Jurkat, Clone E6-1 (cell line): ENCODE measurements around the gene PTEN. TPM values are rescaled to one million over a fixed set of nuclear protein-coding genes. Genes with fewer than 3 reads are reported as not detected.
"Not testable (repeated sequence)": the region's sequence is repeated elsewhere in the genome, so short reads cannot be mapped to it uniquely, and the experiment has no call there.

Experiments
- DNase-seq: peaks from one replicate; pipeline ENCODE4 v3.0.0-alpha.2; 2011; ENCODE audit warnings: low read depth, low spot score
- H3K4me3 ChIP-seq: 2 replicates; pipeline ENCODE4 v1.5.1; 2011; ENCODE audit warnings: mild to moderate bottlenecking, low read length, control low read depth, moderate library complexity
- polyA plus RNA-seq: library from polyadenylated mRNA; unstranded; fragments of >200 nt; gene quantifications from one replicate; pipeline ENCODE4 v1.2.1, GENCODE V29; 2012; ENCODE audit warnings: missing spikeins; ENCODE audit not compliant: insufficient read length, insufficient read depth

The PTEN gene
- polyA plus RNA-seq: 48.2 TPM

DNA sequence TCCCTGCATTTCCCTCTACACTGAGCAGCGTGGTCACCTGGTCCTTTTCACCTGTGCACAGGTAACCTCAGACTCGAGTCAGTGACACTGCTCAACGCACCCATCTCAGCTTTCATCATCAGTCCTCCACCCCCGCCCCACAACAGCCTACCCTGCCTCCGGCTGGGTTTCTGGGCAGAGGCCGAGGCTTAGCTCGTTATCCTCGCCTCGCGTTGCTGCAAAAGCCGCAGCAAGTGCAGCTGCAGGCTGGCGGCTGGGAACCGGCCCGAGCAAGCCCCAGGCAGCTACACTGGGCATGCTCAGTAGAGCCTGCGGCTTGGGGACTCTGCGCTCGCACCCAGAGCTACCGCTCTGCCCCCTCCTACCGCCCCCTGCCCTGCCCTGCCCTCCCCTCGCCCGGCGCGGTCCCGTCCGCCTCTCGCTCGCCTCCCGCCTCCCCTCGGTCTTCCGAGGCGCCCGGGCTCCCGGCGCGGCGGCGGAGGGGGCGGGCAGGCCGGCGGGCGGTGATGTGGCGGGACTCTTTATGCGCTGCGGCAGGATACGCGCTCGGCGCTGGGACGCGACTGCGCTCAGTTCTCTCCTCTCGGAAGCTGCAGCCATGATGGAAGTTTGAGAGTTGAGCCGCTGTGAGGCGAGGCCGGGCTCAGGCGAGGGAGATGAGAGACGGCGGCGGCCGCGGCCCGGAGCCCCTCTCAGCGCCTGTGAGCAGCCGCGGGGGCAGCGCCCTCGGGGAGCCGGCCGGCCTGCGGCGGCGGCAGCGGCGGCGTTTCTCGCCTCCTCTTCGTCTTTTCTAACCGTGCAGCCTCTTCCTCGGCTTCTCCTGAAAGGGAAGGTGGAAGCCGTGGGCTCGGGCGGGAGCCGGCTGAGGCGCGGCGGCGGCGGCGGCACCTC lies at the start of gene PTEN, which contains the start of gene KLLN:
Gene PTEN (plus strand): TSS at position 573 of the 891 bp plus-strand sequence. CDS start 845 bp downstream, outside the sequence.
Gene KLLN (minus strand): TSS at position 481 of the 891 bp plus-strand sequence. CDS start 1,046 bp downstream, outside the sequence.
- DNase-seq: peak; percentile 94

DNA sequence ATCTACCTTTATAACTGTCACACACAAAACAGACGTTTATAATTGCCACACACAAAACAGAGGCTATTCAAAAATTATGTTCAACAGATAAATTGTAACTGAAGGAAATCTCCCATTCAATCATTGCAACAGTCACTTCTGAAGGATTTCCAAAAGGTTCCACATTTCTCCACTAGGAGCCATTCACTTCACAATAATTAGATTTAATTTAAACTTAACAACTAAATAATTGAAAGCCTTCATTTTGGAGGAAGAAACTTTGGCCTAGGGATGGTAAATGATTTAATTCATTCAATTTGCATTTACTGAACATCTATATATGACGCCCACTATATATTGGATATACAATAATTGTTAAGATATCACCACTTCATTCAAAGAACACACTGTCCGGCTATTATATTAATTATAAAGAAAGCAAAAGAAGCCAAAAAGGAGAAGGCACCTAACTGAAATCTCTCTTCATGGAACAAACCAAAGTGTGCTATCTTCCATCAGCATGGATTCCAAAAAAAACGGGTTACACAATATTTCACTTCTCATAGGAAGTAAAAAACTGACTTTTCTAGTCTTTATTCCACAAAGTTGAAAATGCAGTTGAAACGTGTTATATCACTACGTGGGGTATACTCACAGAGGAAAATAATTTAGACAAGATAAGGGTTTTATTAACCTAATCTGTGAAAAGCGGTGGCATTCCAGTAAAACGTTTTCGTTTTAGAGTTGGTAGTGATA lies 47.1 kb upstream of the PTEN start:
- no peak for DNase-seq
- H3K4me3 ChIP-seq: peak overlapping the region; percentile 83

More for the DNA sequence above, at the start of gene PTEN, which contains the start of gene KLLN:
- H3K4me3 ChIP-seq: peak within 1 kb of the TSS; percentile 99

DNA sequence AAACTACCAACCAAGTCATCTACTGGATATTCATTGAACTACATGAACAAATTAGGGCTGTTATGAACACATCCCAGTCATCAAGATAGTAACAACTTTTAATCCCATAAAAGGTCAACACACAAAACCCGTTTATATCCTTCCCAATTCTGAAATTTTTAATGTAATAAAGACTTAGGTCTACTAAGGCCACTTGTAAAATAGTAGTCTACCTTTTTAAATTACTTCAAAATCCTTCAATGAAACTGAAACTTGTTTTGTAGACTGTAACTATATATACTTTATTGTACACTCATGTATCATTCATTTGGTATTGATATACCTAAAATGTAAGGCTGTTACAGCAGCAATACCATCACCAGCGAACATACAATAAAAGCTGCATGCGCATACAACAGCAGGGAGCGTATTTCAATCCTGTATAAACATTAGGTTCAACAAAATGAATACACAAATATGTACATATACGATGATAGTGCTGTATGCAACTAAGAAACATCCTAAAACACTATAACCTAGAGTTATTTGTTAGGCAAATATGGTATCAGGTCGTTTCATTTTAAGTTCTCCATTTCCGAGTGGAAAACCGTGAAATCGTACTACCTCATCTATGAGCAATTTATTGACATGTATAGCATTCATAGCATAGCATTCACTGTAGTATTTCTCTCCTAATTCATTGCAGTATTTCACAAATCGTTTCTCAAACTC lies 46.4 kb upstream of the PTEN start:
- peak overlapping the region; percentile 83 for H3K4me3 ChIP-seq
- DNase-seq: no peak

DNA sequence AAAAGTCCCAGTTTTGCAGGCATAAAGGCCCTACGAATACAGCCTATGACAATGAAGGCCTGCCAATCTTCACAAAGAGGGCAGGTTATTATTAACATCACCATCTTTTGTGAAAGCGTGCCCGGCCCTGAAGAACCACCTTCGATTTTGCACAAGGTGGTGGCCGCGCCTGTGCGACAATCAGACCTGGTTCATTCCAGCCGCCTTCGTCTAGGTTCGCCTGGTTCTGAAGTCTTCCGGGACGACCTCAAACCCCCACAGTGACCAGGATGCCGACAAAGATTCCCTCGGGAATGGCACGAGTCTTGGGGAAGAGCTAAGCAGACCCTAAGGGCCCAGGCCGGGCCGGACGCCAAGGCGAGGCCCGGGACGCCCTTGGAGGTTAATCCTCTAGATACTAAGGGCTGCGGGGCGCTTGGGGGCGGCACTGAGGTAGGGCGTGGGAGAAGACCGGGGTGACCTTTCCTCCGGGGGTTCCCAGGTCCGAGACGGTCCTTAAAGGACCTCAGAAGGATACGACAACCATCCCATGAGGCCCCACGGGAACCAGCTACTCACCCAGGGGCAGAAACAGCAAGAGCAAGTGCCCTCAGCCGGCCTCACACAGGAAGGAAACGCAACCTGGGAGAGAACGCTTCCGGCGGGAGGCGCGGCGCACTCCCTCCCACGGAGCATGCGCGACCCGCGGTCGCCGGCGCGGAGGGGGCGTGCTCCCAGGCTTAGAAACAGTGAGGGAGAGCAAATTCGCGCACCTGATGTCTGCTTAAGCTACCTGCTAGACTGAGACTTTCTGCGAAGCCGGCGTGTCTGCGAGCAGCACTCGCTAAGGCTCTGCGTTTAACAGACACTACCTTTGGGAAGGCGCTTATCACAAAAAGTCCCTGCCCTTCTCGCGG lies 45.6 kb upstream of the PTEN start, which contains the start of gene ATAD1:
Gene ATAD1 (minus strand): TSS at position 618 of the 896 bp plus-strand sequence. CDS start 3,627 bp downstream, outside the sequence.
- H3K4me3 ChIP-seq: peak within 1 kb of the TSS; percentile 83
- peak; percentile 88 for DNase-seq

DNA sequence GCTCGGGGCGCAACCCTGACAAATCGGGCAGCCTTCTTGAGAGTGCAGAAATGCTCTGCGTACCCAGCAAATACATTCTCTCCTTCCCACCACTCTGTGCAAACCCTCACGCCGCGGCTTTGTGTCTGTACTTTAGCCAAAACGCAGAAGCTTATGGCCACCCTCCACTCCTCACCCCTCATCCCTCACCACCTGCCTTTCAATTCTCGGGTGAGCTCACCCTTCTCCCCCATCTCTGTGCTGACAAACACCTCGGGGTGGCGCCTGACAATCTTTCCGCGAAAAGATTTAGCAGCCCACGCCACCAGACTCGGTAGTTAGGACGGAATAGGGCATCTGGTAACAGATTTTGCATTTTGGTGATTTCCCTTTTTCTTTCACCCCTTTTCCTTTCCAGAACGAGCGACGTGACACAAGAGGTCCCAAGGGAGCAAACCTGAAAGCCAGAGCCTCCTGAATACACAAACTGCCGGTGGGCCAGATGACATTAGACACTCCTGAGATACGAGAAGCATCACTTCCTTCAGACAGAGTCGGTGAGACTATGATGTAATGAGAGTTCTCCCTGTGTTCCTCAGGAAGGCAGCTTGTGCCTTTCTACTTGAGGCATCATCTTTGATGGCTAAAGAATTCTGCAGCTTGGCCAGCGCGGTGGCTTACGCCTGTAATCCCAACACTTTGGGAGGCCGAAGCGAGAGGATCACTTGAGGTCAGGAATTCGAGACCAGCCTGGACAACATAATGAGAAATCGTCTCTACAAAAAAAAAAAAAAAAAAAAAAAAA lies 44.7 kb upstream of the PTEN start:
- DNase-seq: peak; percentile 47
- peak overlapping the region; percentile 83 for H3K4me3 ChIP-seq

DNA sequence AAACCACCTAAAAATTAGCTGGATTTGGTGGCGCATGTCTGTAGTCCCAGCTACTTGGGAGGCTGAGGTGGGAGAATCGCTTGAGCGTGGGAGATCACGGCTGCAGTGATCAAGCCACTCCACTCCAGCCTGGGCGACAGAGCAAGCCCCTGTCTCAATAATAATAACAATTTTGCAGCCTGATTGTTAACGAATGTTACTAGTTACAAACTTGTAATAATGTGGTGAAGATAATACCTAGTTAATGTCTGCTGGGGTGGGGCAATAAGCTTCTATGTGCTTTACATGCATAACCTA lies 44.2 kb upstream of the PTEN start:
- H3K4me3 ChIP-seq: no peak overlapping the region; the same call in 1 of the 2 replicates
- no peak for DNase-seq

DNA sequence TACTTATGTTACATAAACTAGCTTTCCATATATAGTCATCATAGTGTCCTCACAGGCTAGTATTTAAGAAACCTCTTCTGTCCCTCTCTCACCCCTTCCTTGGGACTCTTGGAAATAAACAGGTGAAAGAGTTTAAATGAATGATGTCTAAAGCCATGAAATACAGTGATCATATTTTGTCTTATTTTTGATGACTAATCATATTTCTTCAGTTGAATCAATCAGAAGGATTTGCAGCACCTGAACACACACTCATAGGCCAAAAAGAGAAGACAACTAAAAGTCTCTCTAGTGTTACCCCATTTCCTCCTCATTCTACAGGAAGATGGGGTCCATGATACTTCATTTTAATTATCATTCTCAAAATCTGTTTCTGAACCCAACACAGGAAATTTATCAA lies 36.8 kb upstream of the PTEN start:
- no peak overlapping the region for H3K4me3 ChIP-seq
- DNase-seq: no peak

DNA sequence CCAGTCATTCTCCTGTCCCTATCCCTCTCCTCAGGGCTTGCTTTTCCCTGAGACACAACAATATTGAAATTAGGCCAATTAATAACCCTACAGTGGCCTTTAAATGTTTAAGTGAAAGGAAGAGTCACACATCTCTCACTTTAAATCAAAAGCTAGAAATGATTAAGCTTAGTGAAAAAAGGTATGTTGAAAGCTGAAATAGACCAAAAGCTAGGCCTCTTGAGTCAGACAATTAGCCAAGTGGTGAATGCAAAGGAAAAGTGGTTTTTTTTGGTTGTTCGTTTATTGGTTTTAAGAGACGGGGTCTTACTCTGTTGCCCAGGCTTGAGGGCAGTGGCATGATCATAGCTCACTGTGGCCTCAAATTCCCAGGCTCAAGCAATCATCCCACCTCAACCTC lies 35.7 kb upstream of the PTEN start:
- no peak overlapping the region for H3K4me3 ChIP-seq
- DNase-seq: no peak

DNA sequence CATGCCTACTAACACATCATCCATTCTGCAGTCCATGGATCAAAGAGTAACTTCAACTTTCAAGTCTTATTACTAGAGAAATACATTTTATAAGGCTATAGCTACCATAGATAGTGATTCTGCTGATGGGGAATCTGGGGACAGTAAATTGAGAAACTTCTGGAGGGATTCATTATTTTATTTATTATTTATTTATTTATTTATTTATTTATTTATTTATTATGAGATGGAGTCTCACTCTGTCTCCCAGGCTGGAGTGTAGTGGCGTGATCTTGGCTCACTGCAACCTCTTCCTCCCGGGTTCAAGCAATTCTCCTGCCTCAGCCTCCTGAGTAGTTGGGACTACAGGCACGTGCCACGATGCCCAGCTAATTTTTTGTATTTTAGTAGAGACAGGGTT lies 34.4 kb upstream of the PTEN start:
- not testable (repeated sequence) for H3K4me3 ChIP-seq, DNase-seq

DNA sequence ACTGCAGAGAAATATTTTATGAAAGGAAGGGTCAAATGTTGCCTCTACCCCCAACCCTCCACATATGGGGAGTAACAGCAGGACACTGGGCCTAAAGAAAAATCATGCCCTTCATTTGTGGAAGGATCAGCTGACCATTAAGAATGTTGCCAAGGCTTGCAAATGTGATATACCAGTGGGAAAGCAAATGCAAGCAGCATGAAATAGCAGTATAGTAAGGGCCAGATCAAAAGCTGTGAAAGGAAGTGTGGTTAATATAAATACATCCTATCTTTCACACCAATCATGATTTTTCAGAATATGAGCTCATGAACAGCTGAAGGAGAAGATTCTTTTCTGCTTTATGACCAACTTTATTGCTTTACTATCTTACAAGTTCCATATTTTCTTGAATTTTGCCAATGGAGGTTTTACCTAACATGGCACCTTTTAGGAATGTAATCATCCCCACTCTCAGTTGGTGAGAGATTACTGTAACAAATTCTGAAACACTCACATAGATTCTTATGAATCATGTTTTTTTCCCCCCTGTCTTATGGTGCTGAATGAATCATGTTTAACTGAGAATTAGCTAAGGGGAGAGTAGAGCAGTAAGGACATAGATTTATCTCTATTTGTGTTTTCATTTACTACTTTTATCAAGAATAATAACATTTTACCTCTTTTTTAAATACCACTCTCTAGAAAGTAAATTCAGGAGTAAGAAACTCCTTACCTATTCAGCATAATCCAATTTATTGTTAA lies 33.3 kb upstream of the PTEN start:
- DNase-seq: no peak
- no peak overlapping the region for H3K4me3 ChIP-seq

DNA sequence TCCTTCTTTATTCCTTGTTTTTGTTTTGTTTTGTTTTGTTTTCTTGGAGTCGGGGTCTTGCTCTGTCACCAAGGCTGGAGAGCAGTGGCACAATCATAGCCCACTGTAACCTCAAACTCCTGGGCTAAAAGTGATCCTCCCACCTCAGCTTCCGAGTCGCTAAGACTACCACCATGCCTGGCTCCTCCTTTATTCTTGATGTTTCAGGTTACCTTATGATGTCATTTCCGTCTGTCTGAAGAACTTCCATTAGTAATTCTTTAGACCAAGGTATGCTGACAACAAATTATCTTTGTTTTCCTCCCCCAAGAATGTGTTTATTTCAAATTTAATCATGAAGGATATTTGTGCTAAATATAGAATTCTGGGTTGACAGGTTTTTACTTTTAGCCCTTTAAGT lies 27.3 kb upstream of the PTEN start:
- no peak for DNase-seq
- no peak overlapping the region for H3K4me3 ChIP-seq

DNA sequence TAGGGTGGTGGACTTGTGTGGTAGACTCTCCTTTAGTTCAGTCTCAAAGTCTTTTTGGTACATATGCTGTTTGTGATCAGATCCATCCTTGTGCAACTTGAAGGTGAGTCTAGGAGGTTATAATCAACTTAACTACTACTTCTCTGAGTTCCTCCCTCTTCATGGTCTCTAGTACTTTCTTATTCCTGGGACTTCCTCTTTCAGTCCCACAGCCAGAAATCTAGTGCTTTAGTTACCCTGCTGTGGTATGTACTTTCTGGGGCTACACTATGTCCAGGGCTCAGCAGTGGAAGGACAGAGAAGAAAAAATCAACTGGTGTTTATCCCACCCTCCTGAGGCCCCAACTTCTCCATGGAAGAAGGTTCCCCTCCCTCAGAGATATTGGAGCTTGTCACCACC lies 26.0 kb upstream of the PTEN start:
- no peak overlapping the region for H3K4me3 ChIP-seq
- no peak for DNase-seq

DNA sequence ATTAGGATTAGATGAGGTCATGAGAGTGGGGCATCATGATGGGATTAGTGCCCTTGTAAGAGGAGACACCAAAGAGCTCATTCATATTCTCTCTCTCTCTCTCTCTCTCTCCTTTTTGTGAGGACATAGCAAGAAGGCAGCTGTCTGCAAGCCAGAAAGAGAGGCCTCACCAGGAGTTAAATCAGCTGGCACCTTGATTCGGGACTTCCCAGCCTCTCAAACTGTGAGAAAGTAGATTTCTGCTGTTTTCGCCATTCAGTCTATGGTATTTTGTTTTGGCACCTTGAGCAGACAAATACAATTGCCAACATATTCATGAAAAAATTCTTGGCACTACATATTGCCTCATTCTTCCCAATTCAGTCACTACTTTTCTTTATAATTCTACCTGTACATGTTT lies 24.8 kb upstream of the PTEN start:
- no peak for DNase-seq
- H3K4me3 ChIP-seq: no peak overlapping the region

DNA sequence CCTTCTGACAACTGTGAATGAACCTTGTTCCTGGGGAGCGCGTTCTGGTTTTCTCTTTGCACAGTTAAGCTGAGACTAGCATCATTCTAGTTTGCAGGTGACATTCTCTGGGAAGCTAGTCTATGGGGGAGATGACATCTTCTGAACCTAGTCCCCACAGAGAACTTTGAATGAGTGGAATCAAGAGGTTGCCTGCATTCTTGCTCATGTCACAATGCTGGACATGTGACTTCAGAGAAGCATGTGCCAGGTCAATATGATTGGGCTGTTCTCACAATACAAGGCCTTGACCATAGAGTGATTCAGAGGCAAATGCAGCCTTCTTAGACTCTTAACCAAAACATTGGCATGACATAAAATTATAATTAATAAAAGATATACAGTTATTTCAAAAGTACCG lies 22.2 kb upstream of the PTEN start:
- no peak overlapping the region for H3K4me3 ChIP-seq
- no peak for DNase-seq

DNA sequence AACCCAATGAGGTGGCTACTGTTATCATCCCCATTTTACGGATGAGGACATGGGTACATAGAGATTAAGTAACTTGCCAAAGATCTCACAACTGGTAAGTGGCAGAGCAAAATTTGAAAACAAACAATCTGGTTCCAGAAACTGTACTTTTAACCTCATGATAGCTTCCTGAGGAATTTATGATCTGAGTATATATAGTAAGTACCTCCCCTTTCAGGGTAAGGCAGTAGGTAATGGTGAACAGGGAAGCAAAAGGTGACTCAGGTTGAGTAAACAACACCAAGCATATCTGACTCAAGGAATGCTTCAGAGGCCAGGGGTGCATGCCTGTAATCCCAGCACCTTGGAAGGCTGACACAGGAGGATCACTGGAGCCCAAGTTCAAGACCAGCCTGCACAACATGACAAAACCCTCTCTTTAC lies 21.2 kb upstream of the PTEN start:
- H3K4me3 ChIP-seq: no peak overlapping the region
- no peak for DNase-seq

DNA sequence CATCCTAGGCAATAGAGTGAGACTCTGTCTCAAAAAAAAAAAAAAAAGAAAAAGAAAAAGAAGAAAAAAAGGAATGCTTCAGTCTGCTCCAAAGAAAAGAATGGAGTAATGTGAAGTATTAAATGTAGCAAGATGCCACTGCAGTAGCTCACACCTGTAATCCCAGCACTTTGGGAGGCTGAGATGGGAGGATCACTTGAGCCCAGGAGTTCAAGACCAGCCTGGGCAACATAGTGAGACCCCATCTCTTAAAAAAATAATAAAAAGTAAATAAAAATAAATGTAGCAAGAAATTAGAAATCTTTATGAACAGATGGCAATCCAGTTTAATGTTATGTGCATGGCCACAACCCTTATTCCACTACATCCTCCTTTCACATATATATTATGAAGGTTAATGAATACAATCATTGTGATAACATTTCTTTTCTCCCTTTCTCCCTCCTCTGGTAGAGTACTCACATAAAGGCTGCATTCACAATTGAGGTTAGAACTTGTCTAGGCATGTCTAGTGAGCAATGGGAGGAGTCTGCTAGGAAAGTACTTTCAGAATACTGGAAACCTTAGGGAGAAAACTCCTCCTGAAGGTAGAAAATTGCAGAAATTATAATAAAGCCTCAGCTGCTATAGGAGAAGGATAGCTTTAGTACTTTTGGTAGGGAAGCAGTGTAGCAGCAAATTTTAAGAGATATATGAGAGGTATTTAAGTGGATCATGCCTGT lies 20.5 kb upstream of the PTEN start:
- no peak for DNase-seq
- H3K4me3 ChIP-seq: no peak overlapping the region

DNA sequence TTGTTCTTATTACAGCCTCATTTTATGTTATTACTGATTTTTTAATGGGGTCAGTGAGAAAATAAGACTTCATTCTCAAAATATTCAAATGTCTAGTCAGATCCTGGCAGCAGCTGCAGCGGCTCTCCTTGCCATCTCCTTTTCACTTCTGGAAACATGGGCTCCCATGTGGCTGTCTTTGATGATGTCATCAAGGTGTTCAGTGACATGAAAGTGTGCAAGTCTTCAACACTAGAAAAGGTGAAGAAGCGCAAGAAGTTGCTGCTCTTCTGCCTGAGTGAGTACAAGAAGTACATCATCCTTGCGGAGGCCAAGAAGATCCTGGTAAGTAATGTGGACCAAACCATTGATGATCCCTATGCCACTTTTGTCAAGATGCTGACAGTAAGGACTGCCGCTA lies 19.7 kb upstream of the PTEN start:
- DNase-seq: no peak
- H3K4me3 ChIP-seq: no peak overlapping the region
